Ishikawa (cell line): ENCODE results near the gene DLL1.

ENCODE experiments used
- CEBPB ChIP-seq: IDR thresholded peaks from 2 replicates; pipeline ENCODE4 v1.6.1; 2012
- CREB1 ChIP-seq: IDR thresholded peaks from 2 replicates; pipeline ENCODE4 v1.6.1; 2012; ENCODE audit warnings: low read depth
- EGR1 ChIP-seq: IDR thresholded peaks from 2 replicates; pipeline ENCODE4 v1.6.1; 2012
- EP300 ChIP-seq: IDR thresholded peaks from 2 replicates; pipeline ENCODE4 v1.6.1; 2012; ENCODE audit warnings: borderline replicate concordance
- FOXM1 ChIP-seq: IDR thresholded peaks from 2 replicates; pipeline ENCODE4 v1.6.1; 2012; ENCODE audit warnings: low read depth, borderline replicate concordance
- NFIC ChIP-seq: IDR thresholded peaks from 2 replicates; pipeline ENCODE4 v1.6.1; 2012
- RAD21 ChIP-seq: IDR thresholded peaks from 2 replicates; pipeline ENCODE4 v1.6.1; 2012; ENCODE audit warnings: low read depth
- TAF1 ChIP-seq: IDR thresholded peaks from 2 replicates; pipeline ENCODE4 v1.6.1; 2012; ENCODE audit warnings: low read depth, mild to moderate bottlenecking
- TCF12 ChIP-seq: IDR thresholded peaks from 2 replicates; pipeline ENCODE4 v1.6.1; 2012; ENCODE audit warnings: low read depth
- TEAD4 ChIP-seq: IDR thresholded peaks from 2 replicates; pipeline ENCODE4 v1.6.1; 2012
- YY1 ChIP-seq: IDR thresholded peaks from 2 replicates; pipeline ENCODE4 v1.6.1; 2012; ENCODE audit warnings: low read depth
- ZBTB7A ChIP-seq: IDR thresholded peaks from 2 replicates; pipeline ENCODE4 v1.6.1; 2012; ENCODE audit warnings: low read depth
- TF ChIP-seq, protein P1 (sequence below): IDR thresholded peaks from 2 replicates; pipeline ENCODE4 v1.6.1; 2012
- TF ChIP-seq, protein P2 (sequence below): IDR thresholded peaks from 2 replicates; pipeline ENCODE4 v1.6.1; 2012; ENCODE audit warnings: low read depth, mild to moderate bottlenecking
- TF ChIP-seq, protein P3 (sequence below): IDR thresholded peaks from 2 replicates; pipeline ENCODE4 v1.6.1; 2012

DLL1 gene

DNA sequence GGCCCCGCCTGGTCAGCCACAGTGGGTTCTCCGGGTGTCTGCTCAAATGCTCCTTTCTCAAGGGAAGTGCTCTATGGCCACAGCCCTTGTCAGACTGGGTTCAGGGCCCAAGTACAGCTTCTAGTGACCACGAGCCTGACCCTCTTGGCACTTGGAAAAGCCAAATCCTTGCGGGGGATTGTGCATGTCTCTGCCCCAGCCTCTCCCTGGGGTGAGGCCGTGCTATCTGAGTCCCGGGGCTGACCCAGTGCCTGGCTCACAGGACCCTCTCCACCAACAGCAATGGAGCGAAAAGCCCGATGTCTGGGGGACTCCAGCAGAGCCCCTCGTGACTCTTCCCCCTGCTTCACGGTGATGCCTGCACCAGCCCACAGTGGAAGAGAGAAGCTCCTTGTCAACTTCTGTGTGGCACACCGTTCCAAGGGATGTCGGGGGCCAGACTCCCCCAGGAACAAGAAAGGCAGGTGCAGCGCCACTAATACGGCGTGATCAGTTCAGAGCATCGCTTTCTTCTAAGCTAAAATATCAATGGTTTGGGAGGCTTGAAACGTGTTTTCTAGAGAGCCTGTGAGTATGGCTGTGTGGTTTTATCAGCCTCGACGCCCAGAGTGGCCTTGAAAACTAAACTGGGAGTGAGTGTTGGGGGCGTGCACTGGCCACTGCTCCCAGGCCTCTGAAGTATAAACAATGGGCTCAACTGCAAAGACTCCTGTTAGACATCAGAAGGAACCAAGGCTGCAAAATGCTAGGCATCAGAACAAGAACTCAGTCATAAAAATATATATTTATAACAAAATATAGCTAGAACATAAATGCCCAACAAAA is 51.9 kb downstream of the DLL1 start:
- TF ChIP-seq, protein P1, sequence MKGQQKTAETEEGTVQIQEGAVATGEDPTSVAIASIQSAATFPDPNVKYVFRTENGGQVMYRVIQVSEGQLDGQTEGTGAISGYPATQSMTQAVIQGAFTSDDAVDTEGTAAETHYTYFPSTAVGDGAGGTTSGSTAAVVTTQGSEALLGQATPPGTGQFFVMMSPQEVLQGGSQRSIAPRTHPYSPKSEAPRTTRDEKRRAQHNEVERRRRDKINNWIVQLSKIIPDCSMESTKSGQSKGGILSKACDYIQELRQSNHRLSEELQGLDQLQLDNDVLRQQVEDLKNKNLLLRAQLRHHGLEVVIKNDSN: no peak
- TF ChIP-seq TCF12 (no peak), EP300 (no peak), CEBPB (no peak), ZBTB7A (no peak), CREB1 (no peak), NFIC (no peak), EGR1 (no peak), TEAD4 (no peak), YY1 (no peak), TAF1 (no peak), FOXM1 (no peak), RAD21 (no peak)
- TF ChIP-seq, protein P2, sequence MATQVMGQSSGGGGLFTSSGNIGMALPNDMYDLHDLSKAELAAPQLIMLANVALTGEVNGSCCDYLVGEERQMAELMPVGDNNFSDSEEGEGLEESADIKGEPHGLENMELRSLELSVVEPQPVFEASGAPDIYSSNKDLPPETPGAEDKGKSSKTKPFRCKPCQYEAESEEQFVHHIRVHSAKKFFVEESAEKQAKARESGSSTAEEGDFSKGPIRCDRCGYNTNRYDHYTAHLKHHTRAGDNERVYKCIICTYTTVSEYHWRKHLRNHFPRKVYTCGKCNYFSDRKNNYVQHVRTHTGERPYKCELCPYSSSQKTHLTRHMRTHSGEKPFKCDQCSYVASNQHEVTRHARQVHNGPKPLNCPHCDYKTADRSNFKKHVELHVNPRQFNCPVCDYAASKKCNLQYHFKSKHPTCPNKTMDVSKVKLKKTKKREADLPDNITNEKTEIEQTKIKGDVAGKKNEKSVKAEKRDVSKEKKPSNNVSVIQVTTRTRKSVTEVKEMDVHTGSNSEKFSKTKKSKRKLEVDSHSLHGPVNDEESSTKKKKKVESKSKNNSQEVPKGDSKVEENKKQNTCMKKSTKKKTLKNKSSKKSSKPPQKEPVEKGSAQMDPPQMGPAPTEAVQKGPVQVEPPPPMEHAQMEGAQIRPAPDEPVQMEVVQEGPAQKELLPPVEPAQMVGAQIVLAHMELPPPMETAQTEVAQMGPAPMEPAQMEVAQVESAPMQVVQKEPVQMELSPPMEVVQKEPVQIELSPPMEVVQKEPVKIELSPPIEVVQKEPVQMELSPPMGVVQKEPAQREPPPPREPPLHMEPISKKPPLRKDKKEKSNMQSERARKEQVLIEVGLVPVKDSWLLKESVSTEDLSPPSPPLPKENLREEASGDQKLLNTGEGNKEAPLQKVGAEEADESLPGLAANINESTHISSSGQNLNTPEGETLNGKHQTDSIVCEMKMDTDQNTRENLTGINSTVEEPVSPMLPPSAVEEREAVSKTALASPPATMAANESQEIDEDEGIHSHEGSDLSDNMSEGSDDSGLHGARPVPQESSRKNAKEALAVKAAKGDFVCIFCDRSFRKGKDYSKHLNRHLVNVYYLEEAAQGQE: no peak
- TF ChIP-seq, protein P3, sequence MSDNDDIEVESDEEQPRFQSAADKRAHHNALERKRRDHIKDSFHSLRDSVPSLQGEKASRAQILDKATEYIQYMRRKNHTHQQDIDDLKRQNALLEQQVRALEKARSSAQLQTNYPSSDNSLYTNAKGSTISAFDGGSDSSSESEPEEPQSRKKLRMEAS: no peak

DNA sequence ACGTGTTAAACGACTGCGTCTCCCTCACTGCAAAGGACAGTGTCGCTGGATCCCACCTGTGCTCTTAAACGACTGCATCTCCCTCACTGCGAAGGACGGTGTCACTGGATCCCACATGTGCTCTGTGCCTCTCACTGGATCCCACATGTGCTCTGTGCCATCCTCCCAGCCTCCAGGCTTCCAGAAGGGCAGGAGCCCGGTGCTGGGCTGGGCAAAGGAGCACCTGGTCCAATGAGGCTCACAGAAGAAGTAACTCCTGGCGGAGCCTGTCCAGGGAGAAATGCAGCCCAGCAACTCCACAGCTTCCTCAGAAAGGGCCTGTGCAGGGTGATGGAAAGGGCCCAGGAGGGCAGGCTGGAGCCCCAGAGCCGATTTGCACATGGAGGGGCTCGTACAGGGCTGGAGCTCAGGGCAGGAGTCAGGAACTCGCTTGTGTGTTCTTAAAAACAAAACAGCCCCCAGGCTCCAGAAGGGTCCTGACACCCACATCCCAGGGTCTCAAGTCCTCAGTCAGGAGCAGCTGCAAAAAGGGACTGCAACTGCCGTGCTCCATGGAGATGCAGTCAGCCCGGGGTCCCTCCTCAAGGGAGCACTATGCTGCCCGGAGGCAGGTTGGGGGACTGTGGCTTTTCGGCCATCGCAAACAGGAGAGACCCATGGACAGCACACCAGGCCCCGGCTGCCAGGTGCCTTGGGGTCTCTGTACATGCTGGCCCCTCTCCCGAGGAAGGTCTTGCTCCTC is 52.7 kb downstream of the DLL1 start:
- TF ChIP-seq FOXM1 (no peak), TEAD4 (no peak), TAF1 (no peak), TCF12 (no peak), YY1 (no peak), CREB1 (no peak), CEBPB (no peak), ZBTB7A (no peak), EGR1 (no peak), RAD21 (no peak), NFIC (no peak)
- TF ChIP-seq, protein P1: no peak
- TF ChIP-seq, protein P2: no peak
- TF ChIP-seq, protein P3: no peak

DNA sequence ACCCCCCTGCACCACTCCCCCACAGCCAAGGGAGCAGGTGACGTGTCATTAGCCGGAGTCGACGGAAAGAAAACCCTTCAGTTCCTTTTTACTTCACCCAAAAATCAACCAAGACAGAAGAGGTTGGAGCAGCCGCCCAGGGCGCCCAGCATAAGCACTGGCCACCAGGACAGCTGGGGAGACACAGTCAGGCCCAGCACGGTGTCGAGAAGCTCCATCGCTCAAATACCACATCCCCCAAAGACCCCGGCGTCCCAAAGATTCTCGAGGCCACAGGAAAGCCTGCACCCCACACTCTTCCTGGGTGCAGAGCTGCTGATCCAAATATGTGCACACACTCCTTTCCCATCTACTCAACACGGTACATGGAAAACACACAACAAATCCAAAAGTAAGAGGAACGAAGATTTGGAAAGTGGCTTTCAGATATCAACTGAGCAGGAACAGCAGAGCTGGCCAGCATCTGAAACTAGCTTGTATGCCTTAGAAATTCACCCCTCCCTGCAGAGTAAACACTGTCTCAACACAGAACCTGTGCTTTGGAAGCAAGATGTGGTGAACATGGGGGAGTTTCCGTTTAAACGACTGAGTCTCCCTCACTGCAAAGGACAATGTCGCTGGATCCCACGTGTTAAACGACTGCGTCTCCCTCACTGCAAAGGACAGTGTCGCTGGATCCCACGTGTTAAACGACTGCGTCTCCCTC is 54.6 kb downstream of the DLL1 start:
- TF ChIP-seq EGR1: no peak
- TF ChIP-seq, protein P2: no peak
